GM12801 (cell line): ENCODE data around the gene RGS17.

ENCODE experiments used
- TF ChIP-seq, protein P1 (sequence below): IDR thresholded peaks from one replicate; pipeline ENCODE4 v1.5.1; 2011; ENCODE audit warnings: control low read depth; ENCODE audit not compliant: insufficient read length; ENCODE audit errors: extremely low read depth

The RGS17 gene

DNA sequence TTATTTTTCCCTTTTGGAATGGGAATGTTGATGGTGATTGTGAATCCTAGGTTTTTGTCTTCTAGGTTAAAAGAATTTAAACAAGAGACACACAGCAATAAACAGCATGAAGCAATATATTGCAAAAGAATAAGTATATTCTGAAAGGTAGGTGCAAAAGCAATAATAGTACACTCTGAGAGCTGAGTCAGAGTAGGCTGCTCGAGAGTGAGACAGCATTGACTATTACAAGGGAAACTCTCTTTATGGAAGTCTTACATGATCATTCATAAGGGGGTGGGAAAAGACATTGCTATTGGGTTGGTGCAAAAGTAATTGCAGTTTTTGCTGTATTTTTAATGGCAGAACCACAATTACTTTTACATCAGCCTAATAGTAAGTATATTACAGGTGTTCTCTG lies 173.3 kb downstream of the RGS17 start:
- TF ChIP-seq, protein P1, sequence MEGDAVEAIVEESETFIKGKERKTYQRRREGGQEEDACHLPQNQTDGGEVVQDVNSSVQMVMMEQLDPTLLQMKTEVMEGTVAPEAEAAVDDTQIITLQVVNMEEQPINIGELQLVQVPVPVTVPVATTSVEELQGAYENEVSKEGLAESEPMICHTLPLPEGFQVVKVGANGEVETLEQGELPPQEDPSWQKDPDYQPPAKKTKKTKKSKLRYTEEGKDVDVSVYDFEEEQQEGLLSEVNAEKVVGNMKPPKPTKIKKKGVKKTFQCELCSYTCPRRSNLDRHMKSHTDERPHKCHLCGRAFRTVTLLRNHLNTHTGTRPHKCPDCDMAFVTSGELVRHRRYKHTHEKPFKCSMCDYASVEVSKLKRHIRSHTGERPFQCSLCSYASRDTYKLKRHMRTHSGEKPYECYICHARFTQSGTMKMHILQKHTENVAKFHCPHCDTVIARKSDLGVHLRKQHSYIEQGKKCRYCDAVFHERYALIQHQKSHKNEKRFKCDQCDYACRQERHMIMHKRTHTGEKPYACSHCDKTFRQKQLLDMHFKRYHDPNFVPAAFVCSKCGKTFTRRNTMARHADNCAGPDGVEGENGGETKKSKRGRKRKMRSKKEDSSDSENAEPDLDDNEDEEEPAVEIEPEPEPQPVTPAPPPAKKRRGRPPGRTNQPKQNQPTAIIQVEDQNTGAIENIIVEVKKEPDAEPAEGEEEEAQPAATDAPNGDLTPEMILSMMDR: no peak
